Measurements from ENCODE around the gene GRK7.
"Not testable (repeated sequence)": the region's sequence is repeated elsewhere in the genome, so short reads cannot be mapped to it uniquely, and the experiment has no call there.

The GRK7 gene

GRCh38 chr3:141754032-141754431 lies 9.2 kb upstream of the GRK7 start:
- Histone ChIP-seq H3K9ac (ENCODE audit: insufficient read length, low read depth) (no peak overlapping the region), H3K36me3 (ENCODE audit: insufficient read depth, insufficient read length, low read length) (peaks cover 10% of the 10 kb centered on the region), H3K4me1 (ENCODE audit: insufficient read depth, insufficient read length) (peaks cover 3% of the 10 kb centered on the region), H3K9me3 (ENCODE audit: insufficient read depth, low read length) (no peaks in the 10 kb centered on the region), H3K27me3 (ENCODE audit: insufficient read depth, insufficient read length) (no peaks in the 10 kb centered on the region), H3K4me3 (ENCODE audit: insufficient read length, low read depth) (no peak overlapping the region)
- no peak for TF ChIP-seq YY1 (IDR thresholded peaks at IDR 0.05; ENCODE audit: insufficient read depth, insufficient read length)
- no peak for TF ChIP-seq SUZ12 (IDR thresholded peaks at IDR 0.05; ENCODE audit: extremely low read depth, insufficient read depth, insufficient read length)
- no peak for TF ChIP-seq ZNF274 (IDR thresholded peaks at IDR 0.05; ENCODE audit: low read depth, low read length)
- DNase-seq (ENCODE audit: low read depth, low spot score), result no peak

DNA sequence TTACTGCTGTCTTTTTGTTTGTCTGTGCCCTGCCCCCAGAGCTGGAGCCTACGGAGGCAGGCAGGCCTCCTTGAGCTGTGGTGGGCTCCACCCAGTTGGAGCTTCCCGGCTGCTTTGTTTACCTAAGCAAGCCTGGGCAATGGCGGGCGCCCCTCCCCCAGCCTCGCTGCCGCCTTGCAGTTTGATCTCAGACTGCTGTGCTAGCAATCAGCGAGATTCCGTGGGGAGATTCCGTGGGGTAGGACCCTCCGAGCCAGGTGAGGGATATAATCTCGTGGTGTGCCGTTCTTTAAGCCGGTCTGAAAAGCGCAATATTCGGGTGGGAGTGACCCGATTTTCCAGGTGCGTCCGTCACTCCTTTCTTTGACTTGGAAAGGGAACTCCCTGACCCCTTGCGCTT lies 656 bp upstream of the GRK7 start:
- DNase-seq (ENCODE audit: low read depth, low spot score); H3K27me3 ChIP-seq (ENCODE audit: insufficient read depth, insufficient read length); H3K4me1 ChIP-seq (ENCODE audit: insufficient read depth, insufficient read length); H3K36me3 ChIP-seq (ENCODE audit: insufficient read depth, insufficient read length, low read length); H3K9ac ChIP-seq (ENCODE audit: insufficient read length, low read depth): not testable (repeated sequence)
- Histone ChIP-seq H3K9me3 (ENCODE audit: insufficient read depth, low read length) (peaks cover 21% of the 10 kb centered on the region; the same call in 1 of the 2 replicates), H3K4me3 (ENCODE audit: insufficient read length, low read depth) (peak overlapping the region; percentile 30)

DNA sequence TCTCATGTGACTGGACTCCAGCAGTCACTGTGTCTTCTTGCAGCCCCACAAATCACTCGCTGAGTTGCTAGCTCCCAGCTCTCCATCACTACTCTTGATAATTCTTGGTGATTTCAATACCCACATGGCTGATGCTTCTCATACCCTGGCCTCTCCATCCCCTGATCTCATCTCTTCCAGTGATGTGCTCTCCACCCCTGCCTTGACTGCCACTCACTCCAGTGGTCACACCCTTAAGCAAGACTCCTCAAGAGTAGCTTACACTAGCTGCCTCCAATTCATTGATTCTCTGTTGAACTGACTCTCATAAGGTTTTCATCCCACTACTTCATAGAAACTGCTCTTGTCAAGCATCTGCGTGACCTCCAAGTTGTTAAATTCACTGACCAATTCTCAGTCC lies 837 bp downstream of the GRK7 start:
- no peaks in the 10 kb centered on the region for H3K4me1 ChIP-seq (ENCODE audit: insufficient read depth, insufficient read length)
- no peak for TF ChIP-seq YY1 (IDR thresholded peaks at IDR 0.05; ENCODE audit: insufficient read depth, insufficient read length)
- no peak for TF ChIP-seq ZNF274 (IDR thresholded peaks at IDR 0.05; ENCODE audit: low read depth, low read length)
- no peak for TF ChIP-seq SUZ12 (IDR thresholded peaks at IDR 0.05; ENCODE audit: extremely low read depth, insufficient read depth, insufficient read length)

GRCh38 chr3:141764465-141764864 lies 1.3 kb downstream of the GRK7 start:
- Histone ChIP-seq H3K27me3 (ENCODE audit: insufficient read depth, insufficient read length) (no peaks in the 10 kb centered on the region), H3K9me3 (ENCODE audit: insufficient read depth, low read length) (peaks cover 21% of the 10 kb centered on the region; the same call in 1 of the 2 replicates), H3K36me3 (ENCODE audit: insufficient read depth, insufficient read length, low read length) (no peaks in the 10 kb centered on the region), H3K9ac (ENCODE audit: insufficient read length, low read depth) (no peak overlapping the region), H3K4me3 (ENCODE audit: insufficient read length, low read depth) (no peak overlapping the region), H3K4me1 (ENCODE audit: insufficient read depth, insufficient read length) (no peaks in the 10 kb centered on the region)
- no peak for DNase-seq (ENCODE audit: low read depth, low spot score)
- TF ChIP-seq SUZ12 (IDR thresholded peaks at IDR 0.05; ENCODE audit: extremely low read depth, insufficient read depth, insufficient read length) (no peak), ZNF274 (IDR thresholded peaks at IDR 0.05; ENCODE audit: low read depth, low read length) (no peak), YY1 (IDR thresholded peaks at IDR 0.05; ENCODE audit: insufficient read depth, insufficient read length) (no peak)

More for the DNA sequence above, 837 bp downstream of the GRK7 start:
- H3K9ac ChIP-seq (ENCODE audit: insufficient read length, low read depth), result no peak overlapping the region
- H3K27me3 ChIP-seq (ENCODE audit: insufficient read depth, insufficient read length), result no peaks in the 10 kb centered on the region
- peaks cover 21% of the 10 kb centered on the region; the same call in 1 of the 2 replicates for H3K9me3 ChIP-seq (ENCODE audit: insufficient read depth, low read length)
- H3K36me3 ChIP-seq (ENCODE audit: insufficient read depth, insufficient read length, low read length), result no peaks in the 10 kb centered on the region
- no peak overlapping the region for H3K4me3 ChIP-seq (ENCODE audit: insufficient read length, low read depth)
- DNase-seq (ENCODE audit: low read depth, low spot score), result no peak

GRCh38 chr3:141764986-141765385 lies 1.8 kb downstream of the GRK7 start:
- peaks cover 21% of the 10 kb centered on the region; the same call in 1 of the 2 replicates for H3K9me3 ChIP-seq (ENCODE audit: insufficient read depth, low read length)
- no peak for DNase-seq (ENCODE audit: low read depth, low spot score)
- no peaks in the 10 kb centered on the region for H3K36me3 ChIP-seq (ENCODE audit: insufficient read depth, insufficient read length, low read length)
- H3K9ac ChIP-seq (ENCODE audit: insufficient read length, low read depth), result no peak overlapping the region
- H3K4me1 ChIP-seq (ENCODE audit: insufficient read depth, insufficient read length), result no peaks in the 10 kb centered on the region
- H3K4me3 ChIP-seq (ENCODE audit: insufficient read length, low read depth), result no peak overlapping the region
- H3K27me3 ChIP-seq (ENCODE audit: insufficient read depth, insufficient read length), result no peaks in the 10 kb centered on the region
- no peak for TF ChIP-seq YY1 (IDR thresholded peaks at IDR 0.05; ENCODE audit: insufficient read depth, insufficient read length)
- no peak for TF ChIP-seq SUZ12 (IDR thresholded peaks at IDR 0.05; ENCODE audit: extremely low read depth, insufficient read depth, insufficient read length)
- no peak for TF ChIP-seq ZNF274 (IDR thresholded peaks at IDR 0.05; ENCODE audit: low read depth, low read length)

DNA sequence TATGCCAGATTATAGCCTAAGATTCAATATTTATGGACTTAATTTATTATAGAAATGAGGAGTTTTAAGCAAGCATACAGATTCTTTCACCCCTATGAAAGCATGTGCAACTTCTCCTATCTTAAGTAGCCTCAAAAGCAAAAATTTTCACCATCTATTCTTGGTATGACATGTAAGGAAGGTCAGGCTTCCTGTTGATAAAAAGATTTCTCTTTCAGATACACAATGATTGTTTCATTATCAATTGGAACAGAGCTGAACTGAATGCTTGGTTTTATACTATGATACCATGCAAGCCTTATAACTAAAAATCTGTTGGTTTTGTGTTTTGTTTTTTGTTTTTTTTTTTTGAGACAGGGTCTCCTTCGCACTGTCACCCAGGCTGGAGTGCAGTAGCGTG lies 3.9 kb downstream of the GRK7 start:
- no peak for DNase-seq (ENCODE audit: low read depth, low spot score)
- no peak overlapping the region for H3K4me3 ChIP-seq (ENCODE audit: insufficient read length, low read depth)
- H3K9me3 ChIP-seq (ENCODE audit: insufficient read depth, low read length), result peaks cover 21% of the 10 kb centered on the region; the same call in 1 of the 2 replicates
- H3K27me3 ChIP-seq (ENCODE audit: insufficient read depth, insufficient read length), result no peaks in the 10 kb centered on the region
- H3K4me1 ChIP-seq (ENCODE audit: insufficient read depth, insufficient read length), result no peaks in the 10 kb centered on the region
- no peaks in the 10 kb centered on the region for H3K36me3 ChIP-seq (ENCODE audit: insufficient read depth, insufficient read length, low read length)
- no peak for TF ChIP-seq SUZ12 (IDR thresholded peaks at IDR 0.05; ENCODE audit: extremely low read depth, insufficient read depth, insufficient read length)
- TF ChIP-seq ZNF274 (IDR thresholded peaks at IDR 0.05; ENCODE audit: low read depth, low read length), result no peak
- TF ChIP-seq YY1 (IDR thresholded peaks at IDR 0.05; ENCODE audit: insufficient read depth, insufficient read length), result no peak
- no peak overlapping the region for H3K9ac ChIP-seq (ENCODE audit: insufficient read length, low read depth)

DNA sequence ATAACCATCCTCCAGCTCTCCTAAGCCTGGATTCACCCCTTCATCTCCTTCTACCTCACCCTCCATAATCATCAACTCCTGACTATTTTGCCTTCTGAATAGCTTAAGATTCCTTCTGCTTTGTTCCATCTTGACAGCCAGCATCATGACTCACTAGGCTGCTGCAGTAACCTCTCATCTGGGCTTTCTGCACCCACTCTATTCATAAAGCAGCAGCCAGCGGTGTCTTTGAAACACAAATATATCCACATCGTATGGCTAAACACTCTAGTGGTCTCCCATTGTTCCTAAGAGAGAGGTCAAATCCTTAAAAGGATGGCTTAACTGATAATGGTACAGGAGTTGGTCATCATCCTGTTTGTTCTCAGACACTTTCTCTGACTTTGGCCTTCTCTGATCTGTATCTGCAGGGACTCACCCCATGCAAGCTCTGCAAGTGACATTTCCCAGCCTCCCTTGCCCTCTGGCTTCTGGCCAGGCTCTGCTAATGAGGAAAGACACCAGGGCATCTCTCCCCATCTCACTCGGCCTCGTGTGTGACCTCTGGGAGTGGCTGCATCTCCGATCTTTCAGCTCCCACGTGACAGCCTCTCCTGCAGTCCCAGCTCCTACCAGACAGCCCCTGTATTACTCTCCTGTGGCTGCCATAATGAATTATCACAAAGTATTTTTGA lies 6.2 kb downstream of the GRK7 start:
- TF ChIP-seq ZNF274 (IDR thresholded peaks at IDR 0.05; ENCODE audit: low read depth, low read length) (no peak), YY1 (IDR thresholded peaks at IDR 0.05; ENCODE audit: insufficient read depth, insufficient read length) (no peak)
- Histone ChIP-seq H3K36me3 (ENCODE audit: insufficient read depth, insufficient read length, low read length) (no peaks in the 10 kb centered on the region), H3K27me3 (ENCODE audit: insufficient read depth, insufficient read length) (no peaks in the 10 kb centered on the region), H3K9me3 (ENCODE audit: insufficient read depth, low read length) (peaks cover 8% of the 10 kb centered on the region; the same call in 1 of the 2 replicates), H3K4me1 (ENCODE audit: insufficient read depth, insufficient read length) (no peaks in the 10 kb centered on the region), H3K9ac (ENCODE audit: insufficient read length, low read depth) (no peak overlapping the region), H3K4me3 (ENCODE audit: insufficient read length, low read depth) (no peak overlapping the region)
- no peak for DNase-seq (ENCODE audit: low read depth, low spot score)
